Mesendoderm (in vitro differentiated cells): Measurements from ENCODE around the gene ZFYVE27.
A peak's percentile ranks its signal among the peaks of the same experiment; 100 is the strongest.

Experiments used
- DNase-seq: peaks from one replicate; pipeline ENCODE4 v3.0.0; 2013
- H2AK5ac ChIP-seq: 2 replicates; pipeline ENCODE4 v1.6.1; 2013; ENCODE audit warnings: low read length, inconsistent platforms
- H2BK120ac ChIP-seq: 2 replicates; pipeline ENCODE4 v1.6.1; 2013; ENCODE audit warnings: low read depth, mild to moderate bottlenecking, low read length, moderate library complexity, mixed read lengths
- H2BK15ac ChIP-seq: replicated peaks from 2 replicates; pipeline ENCODE4 v1.6.1; 2013; ENCODE audit warnings: low read depth, mild to moderate bottlenecking, moderate library complexity
- H2BK5ac ChIP-seq: 2 replicates; pipeline ENCODE4 v1.6.1; 2013; ENCODE audit warnings: low read length, inconsistent platforms
- H3K18ac ChIP-seq: 2 replicates; pipeline ENCODE4 v1.6.1; 2013; ENCODE audit warnings: mild to moderate bottlenecking, low read length, mixed read lengths
- H3K23ac ChIP-seq: one replicate; pipeline ENCODE4 v1.6.1; 2013; ENCODE audit warnings: low read length
- H3K27ac ChIP-seq: 2 replicates; pipeline ENCODE4 v1.5.1; 2013; ENCODE audit warnings: low read depth, mild to moderate bottlenecking, inconsistent platforms, low read length, moderate library complexity
- H3K27me3 ChIP-seq: 2 replicates; pipeline ENCODE4 v1.6.1; 2013; ENCODE audit warnings: low read length, control low read depth, mild to moderate bottlenecking, inconsistent platforms; ENCODE audit not compliant: insufficient read depth, poor library complexity
- H3K36me3 ChIP-seq: 2 replicates; pipeline ENCODE4 v1.6.1; 2013; ENCODE audit warnings: low read length, inconsistent platforms; ENCODE audit not compliant: control insufficient read depth, insufficient read depth
- H3K4ac ChIP-seq: one replicate; pipeline ENCODE4 v1.6.1; 2013; ENCODE audit warnings: low read depth, mild to moderate bottlenecking, low read length, moderate library complexity
- H3K4me1 ChIP-seq: 2 replicates; pipeline ENCODE4 v1.6.1; 2013; ENCODE audit warnings: low read depth, low read length, inconsistent platforms; ENCODE audit not compliant: control insufficient read depth
- H3K4me2 ChIP-seq: 2 replicates; pipeline ENCODE4 v1.6.1; 2013; ENCODE audit warnings: low read length
- H3K4me3 ChIP-seq: 2 replicates; pipeline ENCODE4 v1.5.1; 2013; ENCODE audit warnings: mild to moderate bottlenecking, low read length
- H3K56ac ChIP-seq: one replicate; pipeline ENCODE4 v1.6.1; 2013; ENCODE audit warnings: low read length
- H3K79me1 ChIP-seq: 2 replicates; pipeline ENCODE4 v1.6.1; 2013; ENCODE audit warnings: low read length, inconsistent platforms
- H3K79me2 ChIP-seq: 2 replicates; pipeline ENCODE4 v1.6.1; 2013; ENCODE audit warnings: mild to moderate bottlenecking, low read length; ENCODE audit not compliant: control insufficient read depth, insufficient read depth
- H3K9ac ChIP-seq: 2 replicates; pipeline ENCODE4 v1.6.1; 2013; ENCODE audit warnings: low read length, inconsistent platforms
- H4K5ac ChIP-seq: one replicate; pipeline ENCODE4 v1.6.1; 2013; ENCODE audit warnings: low read length
- H4K8ac ChIP-seq: one replicate; pipeline ENCODE4 v1.6.1; 2013; ENCODE audit warnings: low read depth, mild to moderate bottlenecking, control low read depth, low read length, moderate library complexity
- WGBS: extraction: QIAGEN DNeasy Blood & Tissue Kit; methylation state at CpG from one replicate; pipeline ENCODE4 v1.1.7; 2013; ENCODE audit warnings: low lambda C conversion rate, missing lambda C conversion rate; ENCODE audit not compliant: insufficient coverage; ENCODE audit errors: extremely low coverage; 5-methylcytosine and 5-hydroxymethylcytosine counted together

ZFYVE27 gene

DNA sequence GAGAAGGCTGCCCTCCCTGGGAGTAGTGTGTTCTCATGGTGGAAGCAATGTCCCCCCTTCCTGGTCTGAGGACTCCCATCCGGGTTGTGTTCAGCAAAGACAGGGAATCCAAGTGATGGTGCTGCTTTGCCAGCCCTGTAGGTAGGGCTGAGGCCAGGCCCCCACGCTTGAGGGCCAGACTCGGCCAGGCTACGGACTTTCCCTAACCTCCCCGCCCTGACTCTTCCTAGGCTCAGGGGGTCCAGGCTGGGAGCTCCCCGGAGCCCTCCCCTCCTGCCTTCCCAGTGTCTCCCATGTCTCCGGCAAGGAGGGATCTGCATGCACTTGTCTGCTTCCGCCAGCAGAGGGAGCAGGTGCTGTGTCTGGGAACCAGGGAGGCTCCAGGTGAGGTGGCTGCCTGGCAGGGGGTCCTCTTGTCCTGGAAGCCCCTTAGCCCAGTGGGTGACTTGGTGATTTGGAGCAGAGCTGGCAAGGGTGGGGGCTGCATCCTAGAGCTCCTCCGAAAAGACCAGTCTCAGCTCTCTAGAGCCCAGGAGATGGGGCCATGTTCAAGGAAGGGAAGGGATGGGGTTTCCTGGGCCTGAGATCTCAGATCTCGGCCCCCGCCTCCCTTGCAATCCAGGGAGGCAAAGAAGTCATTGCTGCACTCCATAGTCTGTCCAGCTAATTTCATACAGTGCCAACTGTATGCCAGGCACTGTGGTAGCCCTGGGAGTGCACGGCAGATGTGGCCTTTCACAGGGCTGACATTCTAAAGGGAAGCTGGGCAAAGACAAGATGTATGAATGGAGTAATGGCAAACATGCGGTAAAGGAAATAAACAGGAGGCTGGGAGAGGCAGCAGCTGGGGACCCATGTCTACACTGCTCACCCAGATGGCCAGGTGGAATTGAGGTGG is 55.1 kb downstream of the ZFYVE27 start:
- H3K79me1 ChIP-seq: no peaks in the 10 kb centered on the region
- H3K27me3 ChIP-seq: no peaks in the 10 kb centered on the region
- no peak overlapping the region for H3K9ac ChIP-seq
- H2BK5ac ChIP-seq: no peak overlapping the region
- H2AK5ac ChIP-seq: no peak overlapping the region
- WGBS: no CpG with 5 or more reads among the region's 13 CpGs
- H3K4me1 ChIP-seq: peaks cover 2% of the 10 kb centered on the region
- no peak overlapping the region for H3K27ac ChIP-seq
- no peak overlapping the region for H2BK15ac ChIP-seq
- H3K36me3 ChIP-seq: no peaks in the 10 kb centered on the region
- H3K4me2 ChIP-seq: no peak overlapping the region
- H3K56ac ChIP-seq: no peak overlapping the region
- no peak overlapping the region for H3K23ac ChIP-seq
- H3K4me3 ChIP-seq: no peak overlapping the region
- no peak overlapping the region for H3K4ac ChIP-seq
- peak; percentile 75 for DNase-seq
- no peak overlapping the region for H4K8ac ChIP-seq
- no peak overlapping the region for H2BK120ac ChIP-seq
- no peaks in the 10 kb centered on the region for H3K79me2 ChIP-seq
- H3K18ac ChIP-seq: no peak overlapping the region
- no peak overlapping the region for H4K5ac ChIP-seq

DNA sequence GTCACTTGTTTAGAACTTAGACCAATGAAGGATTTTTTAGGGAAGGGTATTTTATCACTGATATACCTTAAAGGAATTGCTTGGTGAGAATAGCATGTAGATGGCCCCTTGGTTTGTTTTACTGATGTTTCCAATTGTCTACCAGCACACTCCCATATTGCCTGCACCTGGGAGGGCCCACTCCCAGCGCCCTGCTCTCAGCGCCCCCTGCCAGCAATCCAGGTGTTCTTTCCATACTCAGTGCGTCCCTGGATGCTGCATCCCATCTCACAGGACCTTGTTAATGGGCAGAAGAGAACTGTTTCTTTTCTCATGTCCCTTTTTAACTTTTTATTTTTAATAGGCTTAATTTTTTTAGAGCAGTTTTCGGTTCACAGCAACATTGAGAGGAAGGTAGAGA is 59.0 kb downstream of the ZFYVE27 start:
- H3K27me3 ChIP-seq: no peaks in the 10 kb centered on the region
- H4K5ac ChIP-seq: no peak overlapping the region
- H3K79me1 ChIP-seq: no peaks in the 10 kb centered on the region
- H3K4ac ChIP-seq: no peak overlapping the region
- H3K79me2 ChIP-seq: no peaks in the 10 kb centered on the region
- no CpG with 5 or more reads among the region's 4 CpGs for WGBS
- no peak overlapping the region for H2BK120ac ChIP-seq
- no peak overlapping the region for H3K23ac ChIP-seq
- no peaks in the 10 kb centered on the region for H3K4me1 ChIP-seq
- no peak overlapping the region for H4K8ac ChIP-seq
- no peaks in the 10 kb centered on the region for H3K36me3 ChIP-seq
- DNase-seq: no peak
- H2BK5ac ChIP-seq: no peak overlapping the region
- H2AK5ac ChIP-seq: no peak overlapping the region
- H3K9ac ChIP-seq: no peak overlapping the region
- H2BK15ac ChIP-seq: no peak overlapping the region
- H3K27ac ChIP-seq: no peak overlapping the region
- no peak overlapping the region for H3K56ac ChIP-seq
- H3K4me2 ChIP-seq: no peak overlapping the region
- H3K18ac ChIP-seq: no peak overlapping the region
- H3K4me3 ChIP-seq: no peak overlapping the region

- Histone ChIP-seq H3K27ac (no peak overlapping the region), H3K4me3 (no peak overlapping the region), H3K4ac (no peak overlapping the region), H2BK5ac (no peak overlapping the region), H3K79me1 (no peaks in the 10 kb centered on the region), H3K36me3 (no peaks in the 10 kb centered on the region), H3K79me2 (no peaks in the 10 kb centered on the region), H2AK5ac (no peak overlapping the region), H4K8ac (no peak overlapping the region), H2BK15ac (no peak overlapping the region), H3K56ac (no peak overlapping the region), H2BK120ac (no peak overlapping the region), H4K5ac (no peak overlapping the region), H3K4me2 (no peak overlapping the region), H3K27me3 (no peaks in the 10 kb centered on the region), H3K9ac (no peak overlapping the region), H3K23ac (no peak overlapping the region), H3K18ac (no peak overlapping the region), H3K4me1 (no peaks in the 10 kb centered on the region)
- no CpG with 5 or more reads among the region's 3 CpGs for WGBS
- DNase-seq: no peak
Observed at GRCh38 chr10:97796651-97797050, 59.7 kb downstream of the ZFYVE27 start.

GRCh38 chr10:97798958-97799610 is 62.2 kb downstream of the ZFYVE27 start:
- Histone ChIP-seq H3K79me2 (no peaks in the 10 kb centered on the region), H2BK120ac (no peak overlapping the region), H3K18ac (no peak overlapping the region), H3K27me3 (no peaks in the 10 kb centered on the region), H4K8ac (no peak overlapping the region), H2BK15ac (no peak overlapping the region), H3K23ac (no peak overlapping the region), H3K4me1 (no peaks in the 10 kb centered on the region), H3K79me1 (no peaks in the 10 kb centered on the region), H3K4me3 (no peak overlapping the region), H2BK5ac (no peak overlapping the region), H3K4ac (no peak overlapping the region), H3K36me3 (no peaks in the 10 kb centered on the region), H4K5ac (no peak overlapping the region), H2AK5ac (no peak overlapping the region), H3K56ac (no peak overlapping the region), H3K27ac (no peak overlapping the region), H3K4me2 (no peak overlapping the region), H3K9ac (no peak overlapping the region)
- no peak for DNase-seq
- no CpG with 5 or more reads among the region's 1 CpG for WGBS

- Histone ChIP-seq H2AK5ac (no peak overlapping the region), H3K79me1 (no peaks in the 10 kb centered on the region), H3K27ac (no peak overlapping the region), H4K8ac (no peak overlapping the region), H3K4me2 (no peak overlapping the region), H2BK5ac (no peak overlapping the region), H3K23ac (no peak overlapping the region), H3K56ac (no peak overlapping the region), H3K4ac (no peak overlapping the region), H3K27me3 (no peaks in the 10 kb centered on the region), H3K4me3 (no peak overlapping the region), H3K4me1 (no peaks in the 10 kb centered on the region), H3K18ac (no peak overlapping the region), H3K36me3 (no peaks in the 10 kb centered on the region), H2BK120ac (no peak overlapping the region), H4K5ac (no peak overlapping the region), H3K79me2 (no peaks in the 10 kb centered on the region), H3K9ac (no peak overlapping the region), H2BK15ac (no peak overlapping the region)
- no peak for DNase-seq
- WGBS: no CpG with 5 or more reads among the region's 9 CpGs
Observed at GRCh38 chr10:97800474-97800873, 63.5 kb downstream of the ZFYVE27 start.
